ENCODE data around the gene CORT. TPM values are rescaled to one million over a fixed set of nuclear protein-coding genes. Genes with fewer than 3 reads are reported as not detected.
"Not testable (repeated sequence)": the region's sequence is repeated elsewhere in the genome, so short reads cannot be mapped to it uniquely, and the experiment has no call there.

The CORT gene
- total RNA-seq, 1 experiment from 2014 or later = 0.28 TPM

DNA sequence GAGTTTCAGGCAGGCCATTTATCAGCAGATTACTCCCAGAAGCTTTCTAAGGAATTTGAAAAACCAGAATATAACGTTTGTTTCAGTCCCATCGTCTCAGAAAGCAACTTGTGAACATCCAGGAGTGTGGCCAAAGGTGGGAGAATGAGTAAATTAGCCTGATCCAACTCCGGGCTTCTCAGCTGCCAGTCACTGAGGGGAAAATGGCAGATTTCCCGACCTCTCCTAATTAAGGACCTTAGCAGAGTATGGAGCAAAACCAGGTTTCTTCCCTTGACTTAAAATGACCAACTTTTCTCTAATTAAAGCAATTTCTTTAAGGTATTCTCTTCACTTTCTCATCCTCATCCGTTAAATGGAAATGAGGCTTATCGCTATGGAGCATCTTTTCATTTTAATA is 1.0 kb downstream of the CORT start:
- Histone ChIP-seq H3K27me3 (ENCODE audit: control insufficient read depth, insufficient read depth, low read length) (no peaks in the 10 kb centered on the region), H3K36me3 (replicated peaks; ENCODE audit: control insufficient read depth, insufficient read depth, low read length) (no peaks in the 10 kb centered on the region), H3K4me3 (ENCODE audit: insufficient read depth, low read depth, low read length) (no peak overlapping the region)
- peak; percentile 42 for DNase-seq

DNA sequence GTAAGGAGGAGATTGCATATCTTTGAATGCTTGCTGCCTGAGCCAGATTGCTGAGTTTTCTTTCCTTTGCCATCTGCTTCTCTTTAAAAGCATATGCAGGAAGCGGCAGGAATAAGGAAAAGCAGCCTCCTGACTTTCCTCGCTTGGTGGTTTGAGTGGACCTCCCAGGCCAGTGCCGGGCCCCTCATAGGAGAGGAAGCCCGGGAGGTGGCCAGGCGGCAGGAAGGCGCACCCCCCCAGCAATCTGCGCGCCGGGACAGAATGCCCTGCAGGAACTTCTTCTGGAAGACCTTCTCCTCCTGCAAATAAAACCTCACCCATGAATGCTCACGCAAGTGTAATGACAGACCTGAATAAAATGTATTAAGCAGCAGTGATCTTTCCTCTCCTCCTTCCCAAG is 1.5 kb downstream of the CORT start:
- Histone ChIP-seq H3K27me3 (ENCODE audit: control insufficient read depth, insufficient read depth, low read length) (no peaks in the 10 kb centered on the region), H3K36me3 (replicated peaks; ENCODE audit: control insufficient read depth, insufficient read depth, low read length) (no peaks in the 10 kb centered on the region), H3K4me3 (ENCODE audit: insufficient read depth, low read depth, low read length) (no peak overlapping the region)
- peak; percentile 76 for DNase-seq

DNA sequence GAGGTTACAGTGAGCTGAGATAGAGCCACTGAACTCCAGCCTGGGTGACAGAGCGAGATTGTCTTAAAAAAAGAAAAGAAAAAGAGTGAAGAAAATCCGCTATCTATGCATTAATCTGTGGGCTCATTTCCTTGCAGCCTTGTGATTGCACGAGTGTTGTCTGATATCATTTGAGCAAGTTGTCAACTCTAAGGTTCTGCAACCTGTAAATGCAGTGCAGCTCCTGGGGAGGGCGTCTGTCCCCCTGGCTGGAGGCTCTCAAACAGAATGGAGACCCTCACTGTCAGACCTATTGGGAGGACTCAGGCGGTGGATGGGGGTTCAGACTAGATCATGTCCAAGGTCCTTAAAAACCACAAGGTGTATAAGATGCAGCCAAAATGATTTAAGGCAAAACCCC is 6.2 kb downstream of the CORT start:
- peaks cover 7% of the 10 kb centered on the region for H3K36me3 ChIP-seq (replicated peaks; ENCODE audit: control insufficient read depth, insufficient read depth, low read length)
- H3K27me3 ChIP-seq (ENCODE audit: control insufficient read depth, insufficient read depth, low read length) = no peaks in the 10 kb centered on the region
- DNase-seq = peak; percentile 53
- H3K4me3 ChIP-seq (ENCODE audit: insufficient read depth, low read depth, low read length) = no peak overlapping the region

DNA sequence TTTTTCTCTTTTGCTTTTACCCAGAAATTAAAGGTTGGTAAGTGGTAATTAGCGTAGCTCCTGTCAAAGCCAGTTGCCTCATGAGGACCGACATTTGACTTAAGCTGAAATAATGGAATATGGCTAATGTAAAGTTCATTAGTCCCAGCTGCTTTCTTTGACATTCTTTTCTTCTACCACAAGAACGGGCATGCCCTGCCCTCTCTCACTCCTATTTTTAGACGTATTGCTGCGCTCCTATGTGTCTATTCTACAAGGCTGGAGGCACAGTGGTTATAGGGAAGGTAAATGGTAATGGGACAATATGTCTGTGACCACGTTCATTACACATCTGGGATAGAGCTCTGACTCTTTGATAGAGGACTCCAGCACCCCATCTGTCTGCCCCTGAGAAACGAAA is 6.8 kb downstream of the CORT start:
- no peak for DNase-seq
- Histone ChIP-seq H3K4me3 (ENCODE audit: insufficient read depth, low read depth, low read length) (no peak overlapping the region), H3K36me3 (replicated peaks; ENCODE audit: control insufficient read depth, insufficient read depth, low read length) (peaks cover 13% of the 10 kb centered on the region), H3K27me3 (ENCODE audit: control insufficient read depth, insufficient read depth, low read length) (no peaks in the 10 kb centered on the region)

DNA sequence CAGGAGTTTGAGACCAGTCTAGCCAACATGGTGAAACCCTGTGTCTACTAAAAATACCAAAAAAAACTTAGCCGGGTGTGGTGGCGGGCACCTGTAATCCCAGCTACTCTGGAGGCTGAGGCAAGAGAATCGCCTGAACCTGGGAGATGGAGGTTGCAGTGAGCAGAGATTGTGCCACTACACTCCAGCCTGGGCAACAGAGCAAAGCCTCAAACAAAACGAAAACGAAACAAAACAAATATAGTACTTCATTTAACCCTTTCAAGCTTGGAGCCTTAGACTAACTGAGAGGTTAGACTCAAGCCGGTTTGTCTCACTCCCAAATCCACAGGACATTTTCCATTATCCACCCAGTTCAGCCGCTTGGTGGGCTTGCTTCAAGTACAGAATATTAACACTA is 7.6 kb downstream of the CORT start:
- H3K27me3 ChIP-seq (ENCODE audit: control insufficient read depth, insufficient read depth, low read length); H3K4me3 ChIP-seq (ENCODE audit: insufficient read depth, low read depth, low read length); DNase-seq: not testable (repeated sequence)
- H3K36me3 ChIP-seq (replicated peaks; ENCODE audit: control insufficient read depth, insufficient read depth, low read length) = peaks cover 16% of the 10 kb centered on the region

DNA sequence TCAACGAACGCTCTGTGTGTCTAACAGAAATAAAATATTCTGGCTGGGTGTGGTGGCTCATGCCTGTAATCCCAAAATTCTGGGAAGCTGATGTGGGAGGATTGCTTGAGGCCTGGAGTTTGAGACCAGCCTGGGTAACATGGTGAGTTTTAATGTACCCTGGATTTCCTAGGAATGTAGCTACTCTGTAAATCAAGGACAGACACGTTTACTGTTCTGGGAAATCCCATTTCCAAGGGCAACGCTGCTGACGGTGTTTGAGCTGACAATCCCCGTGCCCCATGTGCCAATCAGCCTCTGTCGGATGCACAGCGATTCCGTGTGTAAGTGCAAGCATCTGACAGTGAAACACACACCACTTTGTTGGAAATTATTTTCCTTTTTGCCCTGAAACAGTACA is 8.0 kb downstream of the CORT start:
- Histone ChIP-seq H3K36me3 (replicated peaks; ENCODE audit: control insufficient read depth, insufficient read depth, low read length) (peaks cover 20% of the 10 kb centered on the region), H3K4me3 (ENCODE audit: insufficient read depth, low read depth, low read length) (no peak overlapping the region), H3K27me3 (ENCODE audit: control insufficient read depth, insufficient read depth, low read length) (no peaks in the 10 kb centered on the region)
- DNase-seq = no peak

DNA sequence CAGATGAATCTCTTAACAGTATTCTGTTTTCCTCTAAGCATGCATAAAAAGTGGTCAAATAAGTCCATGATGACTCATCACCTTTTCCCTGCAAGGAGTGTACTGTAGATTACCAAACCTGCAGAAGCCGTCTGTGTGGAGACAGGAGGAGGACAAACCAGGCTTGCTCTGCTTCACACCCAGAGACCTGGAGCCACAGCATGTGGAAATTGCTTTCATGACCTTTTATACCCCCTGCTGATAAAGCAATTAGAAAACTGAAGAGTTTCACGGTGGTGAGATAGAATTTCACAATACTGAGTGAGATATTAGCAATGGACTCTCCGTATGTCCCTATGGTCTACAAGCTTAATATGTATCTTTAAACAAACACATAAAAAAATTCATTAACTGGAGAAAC is 9.4 kb downstream of the CORT start:
- H3K36me3 ChIP-seq (replicated peaks; ENCODE audit: control insufficient read depth, insufficient read depth, low read length) = peaks cover 28% of the 10 kb centered on the region

DNA sequence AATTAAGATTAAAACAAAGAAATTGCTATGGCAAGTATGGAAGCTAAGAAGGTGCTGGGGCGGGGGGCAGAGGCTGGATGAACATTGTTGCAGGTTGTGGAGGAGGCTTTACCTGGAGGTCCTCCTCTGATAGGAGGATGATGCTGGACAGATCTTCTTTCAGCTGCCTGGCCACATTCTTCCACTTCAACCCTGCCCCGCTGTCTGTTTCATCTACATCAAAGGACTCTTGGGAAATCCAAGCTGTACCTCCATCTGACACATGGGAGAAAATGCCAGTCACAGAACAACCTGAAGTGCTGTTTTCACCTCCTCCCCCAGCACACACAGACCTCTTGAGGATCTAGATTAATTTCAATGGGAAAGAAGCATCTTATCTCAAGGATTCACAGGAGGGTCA is 17.2 kb downstream of the CORT start:
- Histone ChIP-seq H3K36me3 (replicated peaks; ENCODE audit: control insufficient read depth, insufficient read depth, low read length) (peaks cover 50% of the 10 kb centered on the region), H3K4me3 (ENCODE audit: insufficient read depth, low read depth, low read length) (no peak overlapping the region), H3K27me3 (ENCODE audit: control insufficient read depth, insufficient read depth, low read length) (no peaks in the 10 kb centered on the region)
- DNase-seq = no peak

More for the DNA sequence above, 9.4 kb downstream of the CORT start:
- Histone ChIP-seq H3K4me3 (ENCODE audit: insufficient read depth, low read depth, low read length) (no peak overlapping the region), H3K27me3 (ENCODE audit: control insufficient read depth, insufficient read depth, low read length) (no peaks in the 10 kb centered on the region)
- DNase-seq = no peak

DNA sequence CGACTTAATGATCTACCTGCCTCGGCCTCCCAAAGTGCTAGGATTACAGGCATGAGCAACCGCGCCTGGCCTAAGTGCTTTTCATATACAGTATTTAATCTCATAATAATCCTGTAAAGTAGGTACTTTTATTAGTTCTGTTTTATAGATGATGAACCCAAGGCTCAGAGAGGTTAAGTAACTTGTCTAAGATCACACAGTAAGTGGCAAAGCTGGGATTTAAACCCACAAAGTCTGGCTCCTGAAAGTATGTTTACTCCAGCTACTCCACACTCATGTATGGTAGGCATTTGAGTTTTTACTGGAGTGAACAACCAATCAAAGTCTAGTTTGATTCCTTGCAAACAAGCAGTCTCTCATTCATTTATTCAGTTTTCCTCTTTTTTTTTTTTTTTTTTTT is 20.2 kb downstream of the CORT start:
- H3K36me3 ChIP-seq (replicated peaks; ENCODE audit: control insufficient read depth, insufficient read depth, low read length) = peaks cover 29% of the 10 kb centered on the region
- H3K27me3 ChIP-seq (ENCODE audit: control insufficient read depth, insufficient read depth, low read length) = no peaks in the 10 kb centered on the region
- DNase-seq = no peak
- H3K4me3 ChIP-seq (ENCODE audit: insufficient read depth, low read depth, low read length) = no peak overlapping the region

DNA sequence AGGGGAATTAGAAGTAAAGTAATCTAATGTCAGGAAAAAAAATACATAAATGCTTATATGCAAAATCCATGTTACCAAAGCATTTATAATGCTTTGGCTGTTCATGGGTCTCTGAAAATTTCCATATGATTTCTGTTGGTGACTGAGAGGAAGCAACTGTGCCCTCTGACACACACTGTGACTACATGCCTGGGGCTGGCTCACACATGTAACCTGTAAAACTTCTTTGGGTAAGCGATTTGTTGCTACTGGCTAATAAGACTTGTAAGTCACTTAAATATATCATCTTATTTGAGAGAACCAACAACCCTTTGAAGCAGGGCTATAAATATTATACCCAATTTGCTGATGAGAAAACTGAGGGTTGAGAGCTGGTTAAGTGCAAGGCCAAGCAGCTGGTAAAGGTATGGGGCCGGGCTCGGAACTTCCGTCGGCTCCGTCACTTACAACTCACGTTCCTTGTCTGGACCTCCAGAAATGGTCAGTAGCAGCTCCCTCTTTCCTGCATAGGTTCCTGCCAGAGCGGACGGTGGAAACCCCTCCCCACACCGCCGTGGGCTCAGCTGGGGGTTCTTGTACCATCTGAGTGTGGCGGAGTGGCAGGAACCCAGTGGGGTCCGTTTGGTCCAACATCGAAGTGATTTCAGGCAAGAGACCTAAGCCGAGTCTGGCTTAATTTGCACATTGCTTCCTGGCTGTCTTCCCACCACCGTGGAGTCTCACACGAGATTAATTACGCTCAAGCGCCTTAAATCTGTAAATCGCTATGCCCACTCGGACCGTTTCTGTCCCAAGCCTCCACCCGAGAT is 21.8 kb downstream of the CORT start:
- Histone ChIP-seq H3K4me3 (ENCODE audit: insufficient read depth, low read depth, low read length) (peak overlapping the region; percentile 96), H3K36me3 (replicated peaks; ENCODE audit: control insufficient read depth, insufficient read depth, low read length) (peaks cover 21% of the 10 kb centered on the region)
- DNase-seq = peak; percentile 65

DNA sequence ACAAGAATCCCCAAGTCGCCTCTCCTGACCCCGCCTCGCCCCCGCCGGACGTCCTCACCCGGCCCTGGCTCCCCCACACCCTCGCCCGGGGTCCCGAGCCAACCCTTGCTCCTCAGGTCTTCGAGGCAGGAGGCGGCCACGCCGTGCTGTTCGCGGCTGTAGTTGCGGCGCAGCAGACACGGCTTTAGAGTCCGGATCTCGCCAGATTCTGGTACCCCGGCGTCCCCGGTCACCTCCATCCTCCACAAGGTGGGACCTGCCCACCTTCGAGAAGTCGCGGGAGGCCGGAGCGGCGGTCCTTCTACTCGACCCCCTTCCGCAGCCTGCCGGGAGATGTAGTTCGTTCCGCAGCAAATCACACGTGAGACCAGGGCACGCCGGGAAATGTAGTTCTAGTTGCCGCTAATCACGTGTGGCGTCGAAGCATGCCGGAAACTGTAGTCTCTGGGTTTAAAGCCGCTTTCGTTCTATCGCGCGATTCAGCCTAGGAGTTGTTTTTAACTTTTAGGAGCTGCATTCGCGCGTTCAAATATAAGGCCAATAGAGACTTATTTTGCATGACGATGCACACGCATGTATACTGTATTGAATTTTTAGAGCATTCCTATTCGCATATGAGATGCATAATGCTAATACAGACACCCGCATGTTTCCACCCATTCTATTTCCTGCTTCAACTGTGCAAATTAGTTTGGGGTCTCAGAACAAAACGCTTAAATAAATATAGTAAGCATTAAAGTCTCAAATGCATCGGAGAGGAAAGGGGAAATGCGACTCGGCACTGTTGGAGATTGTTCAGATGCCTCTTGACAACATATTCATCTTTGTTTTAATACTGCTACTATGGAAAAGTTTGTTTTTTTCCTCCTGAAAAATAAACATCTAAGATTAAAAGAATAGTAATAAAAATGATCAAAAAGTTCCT is 22.7 kb downstream of the CORT start, which contains the start of gene DFFA:
TSS of gene DFFA (minus strand) at position 310 of the 925 bp plus-strand sequence. CDS start at position 239, 71 bp downstream.
- peak within 1 kb of the TSS; percentile 96 for H3K4me3 ChIP-seq (ENCODE audit: insufficient read depth, low read depth, low read length)
- no peaks in the 10 kb centered on the region for H3K27me3 ChIP-seq (ENCODE audit: control insufficient read depth, insufficient read depth, low read length)
- DNase-seq = peak; percentile 97
- H3K36me3 ChIP-seq (replicated peaks; ENCODE audit: control insufficient read depth, insufficient read depth, low read length) = peaks cover 19% of the 10 kb centered on the region

More for the DNA sequence above, 21.8 kb downstream of the CORT start:
- no peaks in the 10 kb centered on the region for H3K27me3 ChIP-seq (ENCODE audit: control insufficient read depth, insufficient read depth, low read length)

DNA sequence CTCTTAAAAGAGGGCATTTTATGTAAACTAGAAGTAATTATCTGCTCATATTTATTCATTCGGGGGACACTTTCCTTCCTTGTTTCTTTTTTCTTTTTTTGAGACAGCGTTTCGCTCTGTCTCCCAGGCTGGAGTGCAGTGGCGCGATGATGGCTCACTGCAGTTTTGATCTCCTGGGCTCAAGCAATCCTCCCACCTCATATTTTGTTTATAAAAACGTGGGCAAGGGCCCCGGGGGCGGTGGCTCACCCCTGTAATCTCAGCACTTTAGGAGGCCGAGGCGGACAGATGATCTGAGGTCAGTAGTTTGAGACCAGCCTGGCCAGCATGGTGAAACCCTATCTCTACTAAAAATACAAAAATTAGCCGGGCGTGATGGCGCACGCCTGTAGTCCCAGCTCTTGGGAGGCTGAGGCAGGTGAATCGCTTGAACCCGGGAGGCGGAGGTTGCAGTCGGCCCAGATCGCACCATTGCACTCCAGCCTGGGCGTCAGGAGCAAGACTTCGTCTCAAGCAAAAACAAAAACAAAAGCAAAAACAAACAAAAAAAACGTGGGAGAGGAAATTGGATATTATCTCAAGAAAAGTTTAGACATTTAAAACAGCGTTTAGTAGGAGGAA is 23.4 kb downstream of the CORT start:
- no peak for DNase-seq
- Histone ChIP-seq H3K27me3 (ENCODE audit: control insufficient read depth, insufficient read depth, low read length) (no peaks in the 10 kb centered on the region), H3K4me3 (ENCODE audit: insufficient read depth, low read depth, low read length) (no peak overlapping the region), H3K36me3 (replicated peaks; ENCODE audit: control insufficient read depth, insufficient read depth, low read length) (peaks cover 11% of the 10 kb centered on the region)

DNA sequence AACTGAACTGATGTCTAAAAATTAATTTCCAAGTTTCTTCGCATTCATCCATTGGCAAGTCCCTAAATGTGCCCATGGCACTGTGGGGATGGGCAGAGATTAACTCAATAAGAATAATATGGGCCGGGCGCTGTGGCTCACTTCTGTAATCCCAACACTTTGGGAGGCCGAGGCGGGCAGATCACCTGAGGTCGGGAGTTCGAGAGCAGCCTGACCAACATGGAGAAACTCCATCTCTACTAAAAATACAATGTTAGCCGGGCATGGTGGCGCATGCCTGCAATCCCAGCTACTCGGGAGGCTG is 24.4 kb downstream of the CORT start:
- H3K27me3 ChIP-seq (ENCODE audit: control insufficient read depth, insufficient read depth, low read length); H3K36me3 ChIP-seq (replicated peaks; ENCODE audit: control insufficient read depth, insufficient read depth, low read length); H3K4me3 ChIP-seq (ENCODE audit: insufficient read depth, low read depth, low read length); DNase-seq: not testable (repeated sequence)

DNA sequence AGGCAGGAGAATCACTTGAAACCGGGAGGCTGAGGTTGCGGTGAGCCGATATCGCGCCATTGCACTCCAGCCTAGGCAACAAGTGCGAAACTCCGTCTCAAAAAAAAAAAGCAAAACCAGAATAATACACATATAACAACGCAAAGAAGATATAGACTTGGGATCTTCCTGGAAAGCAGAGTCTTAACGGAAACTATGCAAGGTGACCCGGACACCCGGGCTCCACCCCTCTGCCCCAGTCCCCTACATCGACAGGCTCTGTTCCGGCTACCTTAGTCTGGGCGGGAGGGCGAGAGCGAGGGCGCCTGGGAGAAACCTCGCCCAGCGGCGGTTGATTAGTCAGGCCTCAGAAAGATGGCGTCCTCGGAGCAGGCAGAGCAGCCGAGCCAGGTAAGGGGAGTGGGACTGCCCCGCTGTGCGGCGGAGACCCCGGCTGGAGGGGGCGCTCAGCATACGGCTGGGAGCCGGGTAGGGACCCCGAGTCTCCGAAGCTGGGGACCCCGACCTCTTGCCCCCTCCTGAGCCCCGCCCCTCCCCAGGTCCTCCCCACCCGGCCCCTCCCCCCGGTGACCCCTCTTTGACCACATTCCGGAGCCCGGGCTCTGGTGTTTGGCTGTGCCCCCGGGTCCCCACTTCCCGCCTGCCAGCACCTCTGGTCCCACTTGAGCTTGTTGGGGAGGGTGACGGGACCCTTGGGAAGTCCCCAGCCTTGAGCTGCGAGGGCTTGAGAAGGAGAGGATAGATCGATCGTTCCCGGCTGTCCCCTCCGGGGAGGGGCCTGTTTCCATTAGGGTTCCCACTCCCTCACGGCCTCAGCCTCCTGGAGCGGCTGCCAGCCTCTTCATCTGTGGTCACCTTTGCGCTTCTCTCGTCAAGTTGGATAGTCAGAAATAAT is 25.0 kb downstream of the CORT start, which contains the start of gene PEX14:
TSS of gene PEX14 (plus strand) at position 338 of the 895 bp plus-strand sequence. CDS start at position 355, 17 bp downstream.
- Histone ChIP-seq H3K27me3 (ENCODE audit: control insufficient read depth, insufficient read depth, low read length) (no peaks in the 10 kb centered on the region), H3K36me3 (replicated peaks; ENCODE audit: control insufficient read depth, insufficient read depth, low read length) (peaks cover 2% of the 10 kb centered on the region), H3K4me3 (ENCODE audit: insufficient read depth, low read depth, low read length) (peak within 1 kb of the TSS; percentile 70)
- peak; percentile 96 for DNase-seq
